COLO829 (cell line): ENCODE data around the gene FBXO38.

Experiments
- DNase-seq: peaks from one replicate; pipeline ENCODE4 v3.0.0; 2012; ENCODE audit warnings: low spot score

The FBXO38 gene

DNA sequence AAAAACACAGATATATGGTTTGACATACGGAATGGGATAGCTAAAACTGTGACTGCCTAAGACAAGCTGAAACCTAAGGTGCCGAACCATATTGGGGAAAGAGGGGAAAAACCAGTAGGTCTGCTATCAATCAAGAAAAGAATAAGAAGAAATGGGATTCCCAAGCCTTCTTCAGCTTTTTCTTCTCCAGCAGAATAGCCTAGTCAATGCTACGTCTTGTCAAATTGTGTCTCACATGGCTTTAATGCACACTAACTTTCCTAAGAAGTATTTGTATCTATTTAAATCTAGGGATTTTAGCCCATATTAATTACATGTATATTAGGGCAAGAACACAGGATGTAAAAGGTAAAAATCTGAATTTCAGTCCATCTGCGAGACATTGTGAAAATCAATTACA is 797 bp upstream of the FBXO38 start:
- no peak for DNase-seq

DNA sequence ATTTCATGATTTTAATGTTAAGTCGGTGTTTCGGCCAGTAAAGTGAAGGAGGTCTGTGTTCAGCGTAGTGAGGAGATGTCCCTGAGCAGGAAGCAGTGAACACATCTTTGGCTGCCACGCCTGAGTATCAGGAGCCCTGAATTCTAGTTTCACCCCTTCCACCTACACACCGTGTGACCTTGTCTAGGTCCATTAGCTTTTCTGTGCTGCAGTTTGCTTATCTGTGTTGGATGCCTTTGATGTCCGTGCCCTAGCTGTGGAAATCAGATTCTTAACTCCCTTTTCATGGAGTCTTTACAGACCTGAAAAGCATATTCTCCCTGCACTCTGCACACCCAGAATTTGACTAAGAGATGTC is 601 bp downstream of the FBXO38 start:
- DNase-seq: peak; percentile 4

DNA sequence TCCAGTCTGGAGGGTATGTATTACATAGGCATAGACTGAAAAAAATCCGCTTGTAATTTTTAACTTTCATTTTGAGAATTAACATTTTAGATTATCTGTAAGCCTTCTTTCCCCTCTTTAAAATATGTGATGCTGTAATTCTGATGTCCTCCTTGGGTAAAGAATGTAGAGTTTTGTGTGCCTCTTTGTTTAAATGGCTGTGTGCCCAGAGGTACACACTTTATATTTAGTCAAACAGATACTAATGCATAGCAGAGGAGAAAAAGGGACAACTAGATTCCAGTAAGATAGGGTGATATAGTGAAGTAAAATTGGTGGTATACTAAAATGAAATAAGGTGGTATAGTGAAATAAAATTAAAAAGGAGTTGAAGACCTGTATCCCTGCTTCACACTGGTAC is 1.3 kb downstream of the FBXO38 start:
- no peak for DNase-seq

DNA sequence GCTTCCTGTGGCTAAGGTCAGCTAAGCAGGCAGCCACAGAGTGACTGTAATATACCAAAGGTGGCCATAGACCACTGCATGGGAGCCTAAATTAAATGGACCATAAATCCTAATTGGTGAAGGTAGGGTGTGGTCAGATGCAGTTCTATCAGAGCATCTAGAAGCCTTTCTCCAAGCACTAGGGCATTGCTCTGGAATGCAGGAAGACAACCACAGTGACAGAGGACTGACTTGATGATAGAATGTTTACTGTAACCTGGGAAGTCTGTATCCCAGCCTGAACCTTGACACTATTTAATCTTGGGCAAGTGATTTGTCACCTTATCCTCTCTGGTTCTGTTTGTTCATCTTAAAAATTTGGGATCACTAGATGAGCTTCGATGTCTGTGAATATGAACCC is 2.3 kb downstream of the FBXO38 start:
- no peak for DNase-seq

DNA sequence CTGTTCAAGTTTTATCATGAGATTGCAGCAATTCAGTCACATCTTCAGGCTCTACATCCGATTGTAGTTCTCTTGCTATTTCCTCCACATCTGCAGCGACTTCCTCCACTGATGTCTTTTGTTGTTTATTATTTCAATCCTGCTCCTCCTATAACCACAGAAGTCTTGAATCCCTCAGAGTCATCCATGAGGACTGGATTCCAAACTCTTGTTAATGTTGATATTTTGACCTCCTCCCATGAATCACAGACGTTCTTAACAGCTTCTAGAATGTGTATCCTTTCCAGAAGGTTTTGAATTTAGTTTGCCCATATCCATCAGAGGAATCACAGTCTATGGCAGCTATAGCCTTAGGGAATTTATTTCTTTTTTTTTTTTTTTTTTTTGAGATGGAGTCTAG is 3.6 kb downstream of the FBXO38 start:
- DNase-seq: no peak

- no peak for DNase-seq
Measured at GRCh38 chr5:148388696-148389095, 4.9 kb downstream of the FBXO38 start.

- no peak for DNase-seq
Measured at GRCh38 chr5:148390914-148391313, 7.2 kb downstream of the FBXO38 start.

- DNase-seq: no peak
Measured at GRCh38 chr5:148391422-148391821, 7.7 kb downstream of the FBXO38 start.

DNA sequence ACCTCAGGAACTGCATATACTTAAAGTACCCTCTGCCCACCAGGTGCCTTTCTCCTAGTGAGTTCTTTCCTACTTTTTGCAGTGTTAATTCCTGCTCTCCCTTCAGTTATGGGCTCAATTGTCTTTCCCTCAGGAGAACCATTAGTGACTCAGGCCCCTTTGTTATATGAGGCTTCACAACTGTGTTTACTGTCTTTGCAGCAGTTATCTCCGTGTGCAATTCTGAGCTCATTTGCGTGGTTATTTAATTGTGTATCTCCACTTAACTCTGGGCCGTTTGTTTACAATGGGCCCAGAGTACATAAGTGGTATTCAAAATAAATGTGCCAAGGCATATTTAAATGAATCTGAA is 9.6 kb downstream of the FBXO38 start:
- DNase-seq: no peak

DNA sequence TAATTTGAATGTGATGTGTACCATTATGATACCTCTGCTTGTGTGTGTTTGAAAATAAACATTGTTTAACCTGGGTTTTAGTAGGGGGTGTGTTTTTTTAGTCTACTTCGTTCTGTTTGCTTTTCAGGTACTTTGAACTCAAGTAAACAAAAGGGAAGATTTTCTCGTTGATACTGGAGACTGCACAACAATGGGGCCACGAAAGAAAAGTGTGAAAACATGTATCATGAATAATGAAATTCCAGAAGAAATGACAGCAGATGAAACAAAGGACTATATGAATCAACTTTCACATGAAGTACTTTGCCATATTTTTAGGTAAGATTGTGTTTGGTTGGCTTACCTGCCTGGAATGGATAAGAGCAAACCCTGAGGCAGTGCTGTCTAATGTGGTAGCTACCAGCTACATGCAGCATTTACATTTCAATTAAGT is 10.8 kb downstream of the FBXO38 start:
- no peak for DNase-seq

- DNase-seq: no peak
Measured at GRCh38 chr5:148395031-148395430, 11.3 kb downstream of the FBXO38 start.

DNA sequence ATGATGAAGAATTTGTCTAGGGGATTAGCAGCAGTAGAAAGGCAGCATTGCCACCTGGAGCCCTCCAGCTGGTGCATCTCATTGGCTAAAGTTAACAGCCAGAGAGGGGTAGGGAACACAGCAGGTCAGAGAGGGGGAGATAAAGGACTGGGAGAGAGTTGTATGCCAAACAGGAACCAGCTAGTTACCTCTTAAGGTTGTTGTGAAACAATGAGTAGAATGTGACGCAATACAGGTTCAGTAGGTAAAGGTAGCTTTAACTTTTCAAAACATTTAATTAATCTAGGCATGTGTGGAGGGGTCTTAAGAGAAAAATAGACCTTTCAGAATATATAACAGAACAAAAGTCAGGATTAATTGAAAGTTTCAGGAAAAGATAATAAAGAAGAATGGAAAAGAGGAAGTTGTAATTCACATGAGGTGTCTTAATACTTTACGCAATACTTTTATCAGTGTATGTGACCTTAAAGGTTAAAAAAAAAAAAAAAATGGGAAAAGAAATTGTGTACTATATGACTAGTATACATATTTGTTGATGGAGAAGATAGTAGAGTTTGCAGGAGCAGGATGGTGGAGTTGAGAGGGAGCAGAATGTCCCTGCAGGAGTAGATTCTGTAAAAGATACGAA is 14.3 kb downstream of the FBXO38 start:
- DNase-seq: no peak

DNA sequence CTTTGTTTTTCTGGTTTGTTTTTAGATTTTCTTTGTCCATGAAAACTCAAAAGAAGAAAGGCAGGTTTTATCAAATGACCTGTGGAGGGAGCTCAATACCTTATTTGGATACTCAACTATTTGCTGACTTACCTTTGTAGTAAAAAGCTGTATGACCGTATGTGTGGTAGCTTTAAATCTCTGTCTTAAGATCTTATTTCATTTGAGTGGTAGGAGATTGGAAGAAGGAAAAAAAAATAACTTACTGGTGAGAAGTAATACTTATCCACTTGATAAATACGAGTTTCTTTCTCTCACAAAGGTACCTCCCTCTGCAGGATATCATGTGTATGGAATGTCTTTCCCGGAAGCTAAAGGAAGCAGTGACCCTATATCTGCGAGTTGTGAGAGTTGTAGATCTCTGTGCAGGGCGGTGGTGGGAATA is 15.0 kb downstream of the FBXO38 start:
- DNase-seq: no peak

- peak; percentile 4 for DNase-seq
Measured at GRCh38 chr5:148401604-148402003, 17.8 kb downstream of the FBXO38 start.

GRCh38 chr5:148403344-148403743 is 19.6 kb downstream of the FBXO38 start:
- no peak for DNase-seq

DNA sequence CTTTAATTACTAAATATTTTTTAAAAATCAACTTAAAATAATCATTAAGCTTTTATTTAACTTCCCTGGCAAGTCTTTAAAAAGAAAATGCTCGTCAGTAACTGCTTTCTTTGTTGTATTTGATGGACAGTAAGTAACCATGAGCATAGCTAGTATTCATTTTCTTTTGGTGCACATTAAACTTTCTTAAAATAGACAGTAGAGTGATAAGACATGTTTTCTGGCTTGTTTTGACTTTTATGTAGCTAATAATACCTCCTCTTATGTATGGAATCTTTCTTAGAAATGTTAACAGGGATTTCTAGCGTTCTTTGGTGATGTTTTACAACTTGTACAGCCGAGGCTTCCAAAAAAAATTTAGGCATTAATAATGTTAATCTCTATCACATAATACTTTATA is 22.6 kb downstream of the FBXO38 start:
- no peak for DNase-seq

- no peak for DNase-seq
Measured at GRCh38 chr5:148408092-148408491, 24.3 kb downstream of the FBXO38 start.

- DNase-seq: no peak
Measured at GRCh38 chr5:148412124-148412523, 28.4 kb downstream of the FBXO38 start.

- DNase-seq: no peak
Measured at GRCh38 chr5:148414833-148415232, 31.1 kb downstream of the FBXO38 start.

- DNase-seq: no peak
Measured at GRCh38 chr5:148416416-148416815, 32.7 kb downstream of the FBXO38 start.

DNA sequence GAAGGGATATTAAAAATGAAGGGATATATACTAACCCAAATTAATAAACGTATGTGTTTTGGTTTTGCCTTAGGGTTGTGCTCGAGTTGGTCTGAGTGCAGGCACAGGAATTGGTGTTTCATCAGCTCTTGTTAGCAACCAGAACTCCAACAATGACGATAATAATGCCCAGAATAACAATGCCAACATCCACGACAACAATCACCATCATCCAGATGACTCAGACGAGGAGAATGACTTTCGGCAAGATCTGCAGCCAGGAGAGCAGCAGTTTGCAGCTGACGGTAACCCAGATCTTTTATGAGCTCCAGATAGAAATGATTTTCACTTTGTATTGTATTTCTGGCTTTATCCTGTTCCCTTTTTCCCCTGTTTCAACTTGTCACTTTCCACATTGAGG is 33.2 kb downstream of the FBXO38 start:
- no peak for DNase-seq

- DNase-seq: no peak
Measured at GRCh38 chr5:148418511-148418910, 34.8 kb downstream of the FBXO38 start.

DNA sequence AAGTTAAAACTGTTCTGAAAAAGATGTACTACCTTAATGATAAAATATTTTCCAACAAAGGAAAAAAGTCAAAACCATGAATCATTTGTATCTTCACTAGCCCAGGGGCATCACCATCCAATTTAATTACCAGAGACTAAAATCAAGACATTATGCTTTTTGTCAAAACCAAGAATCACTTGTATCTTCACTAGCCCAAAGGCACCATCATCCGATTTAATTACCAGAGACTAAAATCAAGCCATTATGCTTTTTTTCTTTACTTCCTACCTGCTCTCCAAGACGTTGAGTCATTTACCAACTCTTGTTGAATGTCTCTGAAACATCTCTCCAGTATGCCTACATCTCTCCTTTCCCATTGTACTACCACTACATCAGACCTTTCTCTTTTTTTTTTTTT is 37.9 kb downstream of the FBXO38 start:
- peak; percentile 58 for DNase-seq

DNA sequence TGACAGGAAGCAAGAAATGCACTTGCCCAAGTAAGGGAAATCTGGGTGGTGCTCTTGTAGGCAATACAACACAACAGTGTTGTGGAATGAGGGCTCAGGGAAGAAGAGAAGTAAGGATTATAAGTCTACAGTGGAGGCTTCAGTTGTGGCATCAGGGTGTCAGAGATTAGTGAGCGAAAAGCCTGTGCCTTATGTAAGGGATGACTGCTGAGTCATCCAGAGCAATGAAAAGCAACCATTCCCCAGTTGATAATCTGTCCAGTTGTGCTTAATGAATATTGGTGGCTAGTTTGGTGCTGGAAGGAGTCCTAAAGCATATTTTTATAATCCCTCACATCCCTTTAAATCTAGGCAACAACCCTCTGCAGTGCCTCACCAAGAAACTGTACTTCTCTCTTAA is 42.0 kb downstream of the FBXO38 start:
- no peak for DNase-seq

DNA sequence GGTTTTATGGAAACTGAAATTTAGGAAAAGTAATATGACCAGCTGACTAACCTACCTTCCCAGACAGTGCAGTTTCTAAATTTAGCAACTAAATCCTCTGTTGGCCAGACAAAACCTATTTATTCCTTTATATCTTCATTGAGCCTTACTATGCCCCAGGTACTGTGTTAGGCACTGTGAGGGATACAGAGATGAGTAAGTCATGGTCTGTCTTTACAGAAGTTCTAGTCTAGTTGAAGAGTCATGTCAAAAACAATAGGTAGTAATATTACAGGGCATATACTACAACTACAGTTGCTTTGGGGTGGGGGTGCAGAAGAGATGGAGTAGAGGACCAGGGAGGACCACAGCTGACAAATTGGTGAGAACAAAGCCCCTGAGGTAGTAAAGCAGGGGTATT is 42.8 kb downstream of the FBXO38 start:
- no peak for DNase-seq
